ENCODE data around the gene SOX4.

Gene SOX4

DNA sequence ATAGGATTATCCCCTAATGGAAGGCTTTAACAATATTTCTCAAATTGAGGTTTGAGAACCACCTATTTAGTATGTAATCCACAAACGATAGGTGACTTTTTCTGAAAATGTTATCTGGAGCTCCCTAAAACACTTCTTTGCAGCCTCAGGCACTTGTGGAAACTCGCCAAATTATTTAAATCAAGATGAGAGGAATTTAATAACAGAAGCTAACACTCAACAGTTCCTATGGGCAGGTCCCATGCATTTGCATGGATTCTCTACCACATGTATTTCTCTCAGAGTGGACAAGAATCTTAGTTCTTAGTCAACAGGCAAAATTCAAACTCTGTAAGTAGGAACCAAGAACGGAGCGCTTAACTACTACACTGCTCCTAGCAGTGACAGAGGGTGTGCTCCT, 20.7 kb downstream of the SOX4 start:
- DNase-seq (ENCODE audit: low spot score): no peak

DNA sequence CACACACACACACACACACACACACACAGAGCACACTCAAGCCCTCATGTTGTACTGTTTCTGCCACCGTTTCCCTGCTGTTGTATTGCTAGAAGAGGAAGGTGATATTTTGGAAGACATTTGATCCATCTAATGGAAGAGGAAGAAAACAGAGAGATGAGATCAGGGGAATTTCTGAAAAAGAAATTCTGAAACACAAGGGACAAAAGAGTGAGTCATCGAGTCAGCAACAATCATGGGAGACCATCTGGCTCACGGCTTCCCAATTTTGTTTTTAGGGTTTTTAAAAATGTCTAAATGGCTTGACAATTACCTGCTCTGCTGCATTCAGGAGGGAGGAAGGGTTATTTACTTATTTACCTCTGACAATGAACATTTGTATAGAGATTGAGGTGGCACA, 22.0 kb downstream of the SOX4 start:
- no peak for DNase-seq (ENCODE audit: low spot score)

DNA sequence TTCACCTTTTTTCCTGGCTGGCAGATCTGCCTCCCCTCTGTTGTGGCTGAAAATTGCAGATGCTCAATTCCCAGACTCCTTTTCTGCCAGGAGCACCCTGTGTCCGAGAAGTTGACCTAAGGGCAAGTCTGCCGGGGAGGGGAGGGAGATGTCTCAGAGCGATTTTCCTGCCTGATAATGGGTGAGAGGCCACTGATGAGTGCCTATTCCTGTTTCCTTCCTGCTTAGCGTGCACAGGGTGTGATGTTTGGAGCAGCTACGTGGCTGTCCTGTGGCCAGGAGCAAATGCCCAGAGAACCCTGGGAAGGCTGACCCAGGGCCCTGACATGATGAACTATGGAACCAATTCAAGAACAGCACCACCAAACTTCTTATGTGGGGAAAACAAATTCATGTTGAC, 22.5 kb downstream of the SOX4 start:
- DNase-seq (ENCODE audit: low spot score): no peak

DNA sequence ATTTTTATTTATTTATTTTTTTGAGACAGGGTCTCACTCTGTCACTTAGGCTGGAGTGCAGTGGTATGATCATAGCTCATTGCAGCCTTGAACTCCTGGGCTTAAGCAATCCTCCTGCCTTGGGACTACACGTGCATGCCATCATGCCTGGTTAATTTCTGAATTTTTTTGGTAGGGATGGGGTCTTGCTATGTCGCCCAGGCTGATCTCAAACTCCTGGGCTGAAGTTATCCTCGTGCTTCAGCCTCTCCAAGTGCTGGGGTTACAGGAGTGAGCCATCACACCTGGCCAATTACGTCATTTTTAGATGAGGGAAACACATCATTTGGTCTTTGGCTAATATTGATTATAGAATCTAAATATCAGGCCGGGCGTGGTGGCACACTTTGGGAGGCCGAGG, 32.1 kb downstream of the SOX4 start:
- DNase-seq (ENCODE audit: low spot score): no peak

DNA sequence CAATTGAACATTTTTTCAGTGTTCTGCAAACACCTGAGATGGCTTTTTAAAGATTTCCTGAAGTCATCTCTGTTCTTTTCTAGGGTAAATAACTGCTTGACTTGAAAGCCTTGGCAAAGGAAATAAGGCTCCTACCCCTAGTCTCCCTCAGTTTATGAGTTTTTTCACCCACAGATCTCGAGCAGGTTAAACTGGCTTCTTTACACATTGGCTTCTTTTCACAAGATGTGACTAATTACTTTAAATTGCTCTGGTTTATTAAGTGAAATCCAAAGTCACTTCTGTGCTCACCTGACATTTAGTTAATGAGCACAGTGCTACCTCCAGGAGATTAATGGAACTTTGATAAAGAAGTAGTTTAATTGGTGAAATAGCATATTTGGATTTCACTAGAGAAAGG, 33.2 kb downstream of the SOX4 start:
- DNase-seq (ENCODE audit: low spot score): no peak

DNA sequence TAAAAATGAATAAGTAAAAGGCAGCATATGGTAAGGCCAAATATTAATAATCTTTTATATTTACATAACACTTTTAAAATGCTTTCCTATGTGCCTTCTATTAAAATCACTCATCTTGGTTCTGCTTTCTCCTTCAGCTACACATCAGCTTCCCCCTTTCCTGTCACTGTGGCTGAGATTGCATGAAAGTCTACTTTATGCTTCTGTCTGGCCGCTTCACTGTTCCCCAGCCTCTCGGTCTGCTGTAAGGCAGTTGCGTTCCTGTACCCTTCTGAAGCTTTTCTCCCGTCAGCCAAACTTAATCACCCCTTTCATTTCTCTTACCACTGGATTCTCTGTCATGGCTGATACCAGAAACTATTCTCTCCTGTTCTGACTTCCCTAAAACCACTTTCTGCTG, 34.6 kb downstream of the SOX4 start:
- DNase-seq (ENCODE audit: low spot score): no peak

DNA sequence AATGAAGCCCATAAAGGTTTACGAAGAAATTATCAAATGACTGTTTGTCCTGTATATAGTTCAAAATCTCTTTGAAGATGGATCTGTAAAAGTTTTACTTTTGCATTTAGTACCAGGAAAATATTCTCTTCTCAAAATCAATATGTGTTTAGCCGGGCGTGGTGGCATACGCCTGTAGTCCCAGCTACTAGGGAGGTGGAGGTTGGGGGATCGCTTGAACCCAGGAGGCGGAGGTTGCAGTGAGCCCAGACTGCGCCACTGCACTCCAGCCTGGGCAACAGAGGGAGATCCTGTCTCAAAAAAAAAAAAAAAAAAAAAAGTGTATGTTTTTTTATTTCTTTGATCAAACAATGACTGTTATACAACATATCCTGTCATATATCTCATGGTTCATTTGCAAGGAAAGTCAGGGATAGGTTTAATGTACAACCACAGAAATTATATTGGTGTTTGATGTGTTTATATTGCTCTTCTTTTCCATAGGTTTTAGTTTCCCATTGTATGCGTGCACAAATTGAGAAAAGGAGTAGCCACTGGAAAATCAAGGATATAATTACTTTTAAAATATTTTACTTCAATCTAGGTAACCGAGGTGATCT, 40.1 kb downstream of the SOX4 start:
- no peak for DNase-seq (ENCODE audit: low spot score)

DNA sequence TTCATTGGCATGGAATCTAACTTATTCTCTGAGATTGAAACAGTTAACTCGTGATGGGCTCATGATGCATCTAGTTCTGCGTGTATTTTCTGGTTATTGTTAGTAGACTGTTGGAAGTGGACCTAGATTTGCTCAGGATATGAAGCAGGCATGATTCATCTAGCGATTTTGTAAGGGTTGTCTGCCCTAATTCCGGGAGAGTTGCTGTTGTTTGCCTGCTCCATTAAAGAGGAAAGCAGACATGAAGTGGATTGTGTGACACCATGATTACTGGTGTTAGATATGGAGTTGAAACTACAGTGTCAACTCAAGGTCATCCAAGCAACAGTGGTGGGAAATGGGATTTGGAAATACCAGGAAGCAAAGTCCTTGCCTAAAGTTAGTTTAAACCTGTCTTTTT, 41.0 kb downstream of the SOX4 start:
- DNase-seq (ENCODE audit: low spot score): no peak

DNA sequence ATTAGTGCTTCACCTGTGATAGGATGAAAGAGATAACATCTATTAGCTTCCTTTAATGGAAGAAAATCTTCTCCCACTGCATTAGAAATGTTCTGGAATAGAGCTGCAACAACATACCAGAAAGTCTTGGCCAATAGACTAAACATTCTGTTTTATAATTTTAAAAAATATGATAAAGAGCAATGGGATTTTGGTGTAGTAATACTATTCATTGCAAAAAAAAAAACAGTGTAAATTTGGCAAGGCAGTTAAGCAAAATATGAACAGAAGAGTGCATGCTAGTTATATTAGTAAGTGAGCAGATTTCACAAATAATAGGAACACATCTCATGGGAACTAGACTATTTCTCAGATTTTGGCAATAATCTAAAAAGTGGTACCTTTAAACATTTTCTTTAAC, 43.3 kb downstream of the SOX4 start:
- no peak for DNase-seq (ENCODE audit: low spot score)

DNA sequence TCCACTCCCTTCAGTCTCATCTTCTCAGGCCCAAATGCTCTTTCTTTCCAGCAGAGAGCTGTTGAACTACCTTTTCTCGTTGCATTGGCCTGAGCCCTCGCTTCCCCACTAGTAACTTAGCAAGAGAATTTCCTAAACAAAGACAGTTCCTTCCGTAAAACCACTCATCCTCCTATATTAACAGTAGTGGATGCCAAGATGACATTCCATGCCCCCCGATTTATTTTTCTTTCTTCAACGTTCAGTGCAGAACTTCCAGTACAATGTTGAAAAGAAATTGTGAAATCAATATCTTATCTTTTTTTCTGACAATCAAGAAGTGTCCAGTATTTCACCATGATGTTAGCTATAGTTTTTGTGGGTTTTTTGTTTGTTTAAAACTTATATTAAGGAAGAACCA, 45.8 kb downstream of the SOX4 start:
- no peak for DNase-seq (ENCODE audit: low spot score)

All from iPS-NIHi11 (cell line).